HG02943 (cell line): ENCODE data around the gene GATA5.

Experiments used
- ATAC-seq: cut with Tn5 transposase; IDR thresholded peaks from one replicate; pipeline ENCODE4 v1.9.1; 2021; ENCODE audit warnings: mild to moderate bottlenecking, low read depth, moderate library complexity; ENCODE audit not compliant: unreplicated experiment

Gene GATA5, protein sequence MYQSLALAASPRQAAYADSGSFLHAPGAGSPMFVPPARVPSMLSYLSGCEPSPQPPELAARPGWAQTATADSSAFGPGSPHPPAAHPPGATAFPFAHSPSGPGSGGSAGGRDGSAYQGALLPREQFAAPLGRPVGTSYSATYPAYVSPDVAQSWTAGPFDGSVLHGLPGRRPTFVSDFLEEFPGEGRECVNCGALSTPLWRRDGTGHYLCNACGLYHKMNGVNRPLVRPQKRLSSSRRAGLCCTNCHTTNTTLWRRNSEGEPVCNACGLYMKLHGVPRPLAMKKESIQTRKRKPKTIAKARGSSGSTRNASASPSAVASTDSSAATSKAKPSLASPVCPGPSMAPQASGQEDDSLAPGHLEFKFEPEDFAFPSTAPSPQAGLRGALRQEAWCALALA

DNA sequence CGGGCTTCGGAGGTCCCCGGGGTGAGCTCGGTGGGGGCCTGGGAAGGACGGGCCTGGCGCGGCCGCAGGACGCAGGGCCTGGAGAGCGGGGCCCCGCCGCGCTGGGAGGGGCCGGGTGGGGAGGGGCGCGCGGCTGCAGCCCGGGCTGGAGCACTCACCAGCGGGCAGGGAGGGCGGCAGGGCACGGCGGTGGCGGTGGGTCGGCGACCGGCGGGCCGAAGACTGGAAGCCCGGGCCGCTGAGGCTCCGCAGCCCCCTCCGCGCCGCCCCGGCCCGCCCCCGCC, at the start of gene GATA5:
GATA5 (minus strand) TSS at position 224 of the 284 bp plus-strand sequence. CDS start 474 bp downstream, outside the sequence.
- ATAC-seq, result no peak

DNA sequence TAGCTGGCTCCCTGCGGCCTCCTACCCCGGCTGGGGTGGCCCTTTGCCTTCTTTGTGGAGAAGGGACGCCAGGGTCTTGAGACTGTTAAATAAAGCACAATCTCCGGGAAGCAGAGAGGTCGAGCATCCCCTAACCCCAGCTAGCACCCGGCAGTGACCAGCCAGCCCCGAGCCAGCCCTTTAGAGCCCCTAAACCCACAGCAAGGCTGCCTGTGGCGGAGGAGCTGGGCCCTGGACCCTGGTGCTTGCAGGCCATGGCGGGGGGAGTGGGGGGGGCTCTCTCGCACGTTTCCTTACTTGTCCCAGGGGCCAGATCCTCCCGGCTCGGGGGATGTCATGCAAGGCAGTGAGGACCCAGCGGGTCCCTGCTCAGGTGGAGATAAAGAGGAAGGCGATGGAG, 49.2 kb upstream of the GATA5 start:
- no peak for ATAC-seq

DNA sequence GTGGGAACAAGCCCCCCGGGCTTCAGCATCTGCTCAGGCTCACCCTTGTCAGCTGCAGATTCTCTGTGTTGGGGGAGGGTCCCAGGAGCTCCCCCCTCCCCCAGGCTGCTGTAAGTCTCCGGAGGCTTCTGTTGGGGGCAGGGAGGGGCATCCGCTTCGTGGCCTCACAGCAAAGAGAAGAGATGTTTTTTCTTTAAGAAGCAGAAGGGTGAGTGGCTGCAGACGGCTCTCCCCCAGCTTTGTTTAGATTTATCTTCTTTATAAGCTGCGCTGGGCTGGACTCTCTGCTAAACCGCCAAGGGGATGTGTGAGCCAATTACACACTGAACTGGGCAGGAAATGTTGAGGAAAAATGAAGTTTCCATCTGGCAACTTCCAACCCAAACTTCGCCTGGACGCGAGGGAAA, 48.7 kb upstream of the GATA5 start:
- no peak for ATAC-seq

DNA sequence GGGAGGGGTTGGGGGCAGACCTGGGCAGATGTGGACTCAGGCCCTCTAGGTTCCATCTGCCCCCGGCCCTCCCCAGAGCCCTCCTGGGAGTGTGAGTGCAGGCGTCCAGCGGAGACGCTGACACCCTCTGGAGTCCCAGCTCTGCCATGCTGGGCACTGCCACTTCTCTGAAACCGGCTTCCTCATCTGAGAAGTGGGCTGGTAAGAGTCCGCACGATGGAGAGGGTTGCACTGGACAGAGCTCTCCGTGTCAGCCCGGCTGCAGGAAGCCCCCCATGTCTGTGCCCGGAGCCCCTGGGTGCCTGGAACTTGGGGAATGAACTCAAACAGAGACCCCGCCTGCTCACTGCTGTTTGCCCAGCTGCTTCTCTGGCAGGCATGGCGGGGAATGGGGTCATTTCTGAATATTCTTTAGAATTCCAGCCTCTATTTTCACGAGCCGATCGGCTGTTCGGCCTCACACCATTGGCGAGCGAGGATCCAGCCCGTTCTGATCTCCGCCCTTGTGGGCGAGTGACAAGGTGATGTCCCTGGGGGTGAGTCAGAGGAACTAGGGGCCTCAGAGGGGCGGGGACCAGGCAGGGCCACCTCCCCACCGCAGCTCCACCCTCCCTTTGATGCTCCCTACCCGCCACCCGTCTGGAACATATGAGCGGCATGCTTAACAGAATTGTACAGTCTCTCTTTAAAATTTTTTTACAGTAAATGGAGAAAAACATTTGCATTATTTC, 47.8 kb upstream of the GATA5 start:
- ATAC-seq, result no peak

DNA sequence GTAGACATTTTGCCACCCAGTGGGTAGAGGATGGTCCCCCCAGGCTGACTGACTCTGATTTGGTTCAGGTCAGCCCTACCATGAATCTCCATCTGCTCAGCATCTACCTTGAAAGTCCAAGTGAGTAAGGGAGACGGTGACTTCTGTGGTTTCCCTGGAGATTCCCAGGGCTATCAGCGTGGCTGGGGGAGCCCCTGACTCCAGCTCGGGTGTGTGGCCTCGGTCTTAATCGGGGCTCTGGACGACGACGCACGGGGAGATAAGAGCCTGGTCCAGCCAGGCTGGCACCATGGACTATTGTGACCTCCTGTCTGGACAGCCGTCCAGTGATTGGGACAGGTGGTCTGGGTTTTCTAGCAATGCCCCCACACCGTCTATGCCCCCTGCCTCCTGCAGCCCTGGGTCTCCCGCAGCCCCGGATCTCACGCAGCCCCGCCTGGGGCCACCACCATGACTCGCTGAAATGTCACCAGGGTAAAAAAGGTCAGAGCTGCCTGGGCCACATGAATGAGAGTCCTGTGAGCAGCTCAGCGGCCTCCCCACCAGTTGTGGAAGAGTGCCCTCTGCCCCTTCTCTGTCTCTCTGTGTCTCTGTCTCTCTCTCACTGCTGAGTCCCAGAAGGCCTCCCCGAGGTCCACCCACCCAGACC, 47.1 kb upstream of the GATA5 start:
- ATAC-seq, result no peak

DNA sequence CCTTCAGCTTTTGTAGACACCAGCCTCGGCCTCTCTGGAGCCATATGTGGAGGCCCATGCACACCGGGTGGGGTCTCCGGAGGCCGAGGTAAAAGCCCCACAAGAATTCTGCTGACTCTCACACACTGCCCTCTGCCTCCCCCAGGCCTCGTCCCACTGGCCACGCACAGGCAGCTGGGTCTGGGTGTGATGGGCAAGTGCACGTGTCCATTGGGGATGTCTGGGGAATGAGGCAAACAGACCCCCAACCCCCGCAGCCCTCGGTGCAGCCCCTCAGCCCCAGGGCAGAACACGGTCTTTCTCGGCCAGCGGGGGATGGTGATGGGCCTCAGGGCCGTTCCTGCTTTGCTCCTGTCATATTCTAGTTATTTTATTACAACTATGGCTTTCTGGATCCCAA, 44.0 kb upstream of the GATA5 start:
- ATAC-seq, result no peak

DNA sequence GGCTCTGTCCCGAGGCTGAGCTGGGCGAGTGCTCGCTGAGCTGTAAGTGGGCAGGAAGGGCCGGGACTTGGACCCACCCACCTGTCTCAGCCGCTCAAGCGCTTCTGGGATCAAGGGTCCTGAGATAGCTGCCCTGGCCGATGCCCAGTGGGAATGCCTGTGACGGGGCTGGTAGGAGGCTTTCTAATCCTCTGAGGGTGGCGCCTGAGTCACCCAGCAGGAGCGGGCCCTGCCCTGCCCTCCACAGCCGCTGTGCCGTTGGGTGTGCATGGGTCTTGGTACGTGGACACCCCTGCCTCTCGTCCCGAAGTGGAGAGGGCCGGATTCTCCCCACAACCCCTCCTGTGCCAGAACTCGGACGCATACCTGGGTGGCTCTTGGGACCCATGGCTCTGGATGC, 43.1 kb upstream of the GATA5 start:
- no peak for ATAC-seq

DNA sequence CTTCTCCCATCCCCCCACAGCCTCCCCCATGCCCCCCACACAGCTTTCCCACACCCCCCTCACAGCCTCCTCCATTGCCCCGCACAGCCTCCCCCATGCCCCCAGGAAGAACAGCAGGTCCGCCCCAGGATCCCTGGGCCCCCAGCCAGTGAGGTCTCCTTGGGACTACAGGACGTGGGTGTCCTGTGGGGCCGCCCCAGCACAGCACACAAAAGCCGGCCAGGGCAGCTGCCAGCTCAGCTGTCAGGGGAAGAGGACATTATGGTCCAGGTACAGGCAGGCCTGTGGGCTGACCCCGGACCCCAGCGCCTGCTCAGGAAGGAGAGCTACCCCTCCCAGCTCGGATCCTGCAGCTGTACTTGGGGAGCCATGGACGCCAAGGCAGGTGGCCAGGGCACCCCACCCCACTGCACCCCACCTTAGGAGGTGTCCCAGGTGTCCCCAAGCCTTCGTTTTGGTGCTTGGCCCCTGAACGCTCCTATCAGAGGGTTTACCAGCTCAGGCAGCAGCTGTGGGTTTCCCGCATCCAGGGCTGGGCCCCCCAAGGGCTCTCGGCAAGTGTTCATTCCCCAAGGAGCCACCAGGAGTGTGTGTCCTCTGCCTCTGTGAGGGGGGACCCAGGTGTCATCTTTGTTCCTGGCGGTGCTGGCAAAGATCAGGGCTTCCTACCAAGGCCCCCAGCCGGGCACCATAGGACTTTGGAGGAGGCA, 42.3 kb upstream of the GATA5 start:
- no peak for ATAC-seq

DNA sequence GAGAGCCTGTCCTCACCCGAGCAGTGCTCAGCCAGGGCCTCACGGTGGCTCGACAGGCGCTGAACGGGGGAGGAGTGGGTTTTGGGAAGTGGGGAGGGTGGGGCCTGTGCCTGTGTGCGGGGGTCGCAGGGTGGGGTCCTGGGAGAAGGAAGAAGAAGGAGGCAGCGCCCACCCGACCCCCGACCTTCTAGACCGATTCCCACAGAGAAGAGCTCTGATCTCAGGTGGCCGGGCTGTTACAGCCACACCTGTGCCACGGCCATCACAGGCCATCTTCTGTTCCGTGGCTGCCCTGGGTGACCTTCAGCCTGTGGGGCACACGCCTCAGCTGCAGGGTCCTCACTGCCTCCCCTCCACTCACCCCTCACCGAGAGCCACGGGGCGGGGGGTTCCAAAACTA, 41.4 kb upstream of the GATA5 start:
- ATAC-seq, result no peak

DNA sequence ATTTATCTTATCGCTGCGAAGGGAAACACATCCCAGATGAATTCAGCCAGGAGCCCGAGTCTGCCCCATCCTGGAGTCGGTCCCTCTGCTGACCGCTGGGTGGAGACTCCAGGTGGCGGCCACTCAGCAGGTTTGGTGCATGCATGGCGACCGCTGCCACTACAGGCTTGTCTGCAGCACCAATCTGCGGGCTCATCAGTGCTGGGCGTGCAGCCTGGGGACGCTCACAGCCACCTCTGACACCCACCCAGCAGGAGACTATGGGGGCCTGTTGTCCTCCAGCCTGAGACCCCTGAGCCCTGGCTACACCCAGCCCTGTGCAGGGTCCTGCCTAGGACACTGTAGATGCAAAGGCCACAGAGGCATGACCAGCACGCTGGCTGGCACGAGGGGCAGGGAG, 40.5 kb upstream of the GATA5 start:
- ATAC-seq, result no peak

DNA sequence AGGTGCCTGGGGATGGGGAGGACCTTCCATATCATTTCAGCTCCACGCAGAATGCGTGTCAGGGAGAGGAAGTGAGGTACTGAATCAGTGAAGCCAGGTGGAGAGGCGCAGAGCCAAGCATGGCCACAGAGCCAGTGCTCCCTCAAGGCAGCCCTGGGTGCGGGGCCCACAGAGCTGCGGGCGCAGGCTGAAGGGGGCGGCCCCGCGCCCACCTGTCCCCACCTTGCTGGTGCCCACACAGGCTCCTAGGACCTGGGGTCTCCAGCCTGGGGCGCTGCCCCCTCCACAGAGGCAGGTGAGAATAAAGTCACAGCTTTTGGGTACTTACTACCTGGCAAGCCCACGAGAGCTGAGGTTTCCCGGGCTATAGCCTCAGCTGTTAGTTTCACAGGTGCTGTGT, 40.0 kb upstream of the GATA5 start:
- ATAC-seq, result no peak

DNA sequence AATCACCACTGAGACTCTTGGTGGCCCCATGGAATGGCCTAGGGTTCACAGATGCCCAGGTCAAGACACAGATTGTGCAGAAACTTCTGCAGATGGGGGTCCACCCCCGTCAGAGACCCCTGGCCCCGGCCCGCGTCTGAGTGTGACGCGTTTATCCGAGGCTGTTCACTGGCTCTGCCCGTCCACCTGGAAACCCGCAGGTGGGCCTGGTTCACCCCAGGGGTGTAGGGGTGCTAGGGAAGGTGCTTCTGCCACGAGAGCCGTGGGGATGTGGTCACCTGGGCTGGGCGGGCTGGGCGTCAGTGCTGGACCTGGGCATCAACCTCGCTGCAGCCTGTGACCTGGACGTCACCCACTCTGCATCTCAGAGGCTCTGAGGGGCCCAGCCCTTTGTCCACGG, 39.5 kb upstream of the GATA5 start:
- ATAC-seq, result no peak

DNA sequence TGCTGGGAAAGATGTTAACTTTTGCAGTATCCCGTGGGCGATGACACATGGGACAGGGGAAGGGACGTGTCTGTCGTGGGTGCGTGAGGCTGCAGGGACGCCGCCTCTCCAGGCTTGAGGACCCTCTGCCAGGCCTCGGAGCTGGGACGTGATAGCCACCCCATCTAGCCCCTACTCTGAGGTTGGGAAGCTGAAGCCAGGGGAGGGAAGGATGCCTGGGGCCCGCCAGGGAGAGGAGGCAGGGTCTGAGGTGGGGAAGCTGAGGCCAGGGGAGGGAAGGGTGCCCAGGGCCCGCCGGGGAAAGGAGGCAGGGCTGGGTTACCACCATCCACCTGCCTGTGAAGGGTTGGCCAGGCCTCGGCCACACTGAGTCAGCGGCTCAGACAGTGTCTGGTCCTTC, 38.2 kb upstream of the GATA5 start:
- no peak for ATAC-seq

DNA sequence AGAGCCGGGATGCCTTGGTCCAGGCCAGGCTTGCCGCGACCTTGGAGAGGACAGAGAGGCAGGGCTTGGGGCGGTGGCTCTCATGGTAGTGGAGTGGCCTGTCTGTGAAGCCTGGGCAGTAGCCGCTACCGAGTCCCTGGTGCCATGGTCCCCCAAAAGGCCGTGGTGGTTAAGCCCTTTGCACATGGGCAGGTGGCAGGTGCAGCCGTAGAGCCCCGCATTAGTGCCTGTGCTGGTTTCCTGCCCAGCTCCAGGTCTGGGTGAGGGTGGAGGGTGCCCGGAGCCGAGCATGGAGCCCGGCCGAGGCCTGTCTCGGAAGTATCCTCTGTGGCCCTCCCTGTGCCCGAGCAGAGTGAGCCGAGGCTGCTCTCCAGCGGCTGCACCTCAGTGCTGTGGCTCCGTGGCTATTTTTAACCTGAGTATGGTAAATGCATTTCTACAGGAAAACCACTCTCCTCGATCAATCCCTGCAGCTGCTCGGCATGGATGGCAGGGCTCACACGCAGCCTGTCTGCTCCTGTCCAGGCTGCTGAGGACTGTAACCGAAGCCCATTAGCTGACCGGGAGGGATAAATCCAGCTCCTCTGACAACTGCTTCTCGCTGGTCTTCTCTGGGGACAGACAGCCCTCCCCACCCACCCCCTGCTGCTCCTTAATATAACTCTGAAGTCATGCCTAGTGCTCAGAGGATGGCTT, 36.3 kb upstream of the GATA5 start:
- no peak for ATAC-seq

DNA sequence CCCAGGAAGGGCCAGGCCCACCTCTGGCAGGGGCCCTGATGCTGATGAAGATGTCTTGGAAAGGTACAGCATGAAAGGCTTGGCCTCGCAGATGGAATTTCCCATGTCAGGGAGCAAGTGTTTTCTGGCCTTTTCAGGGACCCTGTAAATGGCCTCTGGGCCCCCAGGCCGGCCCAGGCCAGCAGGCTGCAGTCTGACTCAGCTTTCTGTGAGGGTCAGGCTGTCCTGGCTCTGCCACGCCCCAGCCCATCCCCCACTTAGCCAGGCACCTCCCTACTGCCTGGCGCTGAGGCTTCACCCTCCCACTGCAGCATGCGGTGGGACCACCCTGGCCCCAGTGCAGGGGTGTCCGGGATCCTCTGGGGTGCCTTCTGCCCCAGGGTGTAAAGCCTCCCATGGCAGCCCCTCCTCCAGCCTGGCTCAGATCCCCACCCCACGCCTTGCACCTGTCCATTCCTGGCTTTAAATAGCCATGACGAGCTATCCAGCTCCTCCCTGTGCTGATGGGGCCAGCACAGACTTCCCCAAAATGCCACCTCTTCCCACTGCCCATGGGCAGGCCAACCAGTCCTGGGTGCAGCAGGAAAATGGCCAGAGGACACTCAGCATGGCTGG, 35.6 kb upstream of the GATA5 start:
- ATAC-seq, result no peak

DNA sequence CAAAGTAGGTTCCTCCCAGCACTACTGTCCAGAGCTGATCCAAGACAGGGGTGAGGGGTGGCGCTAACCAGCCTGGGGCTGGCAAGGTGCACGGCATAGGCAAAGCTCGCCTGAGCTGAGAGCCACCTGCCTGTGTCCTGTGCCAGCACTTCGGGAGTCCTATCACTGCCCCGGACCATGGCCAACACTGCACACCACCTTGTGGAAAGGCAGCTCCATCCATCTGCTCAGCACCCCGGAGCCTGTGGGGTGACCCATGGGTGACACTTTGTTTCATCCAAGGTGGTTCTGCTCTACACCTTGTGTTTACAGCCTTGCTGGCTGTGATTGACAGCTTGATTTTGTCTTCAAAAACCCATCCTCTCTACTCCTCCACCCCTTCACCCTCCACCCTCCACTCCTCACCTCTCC, 32.9 kb upstream of the GATA5 start:
- no peak for ATAC-seq

DNA sequence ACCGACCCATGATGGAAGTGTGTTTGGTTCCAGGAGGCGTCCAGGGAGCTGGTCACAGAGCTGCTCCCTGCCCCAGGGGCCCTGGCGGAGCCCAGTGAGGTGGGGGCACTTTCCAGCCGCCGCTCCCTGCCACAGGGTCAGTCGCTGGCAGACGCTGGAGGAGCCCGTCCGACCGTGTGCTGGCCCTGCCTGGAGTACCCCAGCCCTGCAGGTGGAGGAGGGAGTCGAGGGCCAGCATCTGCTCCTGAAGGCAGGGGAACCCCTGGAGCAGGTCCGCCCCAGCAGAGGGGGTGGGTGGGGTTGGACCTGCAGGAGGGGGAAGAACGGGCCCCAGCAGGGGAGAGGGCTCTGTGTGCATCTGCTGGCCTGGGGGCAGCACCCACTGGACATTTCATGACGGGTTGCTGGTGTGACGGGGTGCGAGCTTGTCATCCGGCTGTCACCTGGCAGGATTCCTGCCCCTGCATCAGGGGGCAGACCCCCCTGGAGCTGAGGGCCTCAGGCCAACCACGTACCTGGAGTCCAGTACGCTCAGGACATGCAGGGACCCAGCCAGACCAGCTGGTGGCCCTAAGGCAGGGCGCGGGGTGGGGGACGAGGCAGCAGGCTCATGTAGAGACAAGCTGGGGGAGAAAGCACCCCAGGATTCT, 32.3 kb upstream of the GATA5 start:
- ATAC-seq, result no peak

DNA sequence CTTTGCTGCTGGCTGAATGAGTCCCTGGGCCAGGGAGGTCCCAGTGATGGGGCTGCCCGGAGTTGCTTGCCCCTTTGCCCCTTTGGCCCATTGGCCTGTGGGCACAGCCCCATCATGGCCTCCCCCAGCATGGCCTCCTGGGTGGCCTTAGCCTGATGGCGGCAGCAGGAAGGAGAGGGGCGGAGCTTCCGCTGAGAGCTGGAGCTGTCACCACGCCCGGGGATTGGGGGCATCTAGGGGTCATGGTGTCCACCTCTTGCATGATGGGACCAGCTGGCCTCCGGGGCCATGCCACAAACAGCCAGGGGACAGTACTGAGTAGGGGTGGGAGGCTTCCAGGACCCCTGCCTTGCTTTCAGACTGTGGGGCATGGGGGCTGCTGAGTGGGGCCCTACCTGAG, 31.5 kb upstream of the GATA5 start:
- ATAC-seq, result no peak

DNA sequence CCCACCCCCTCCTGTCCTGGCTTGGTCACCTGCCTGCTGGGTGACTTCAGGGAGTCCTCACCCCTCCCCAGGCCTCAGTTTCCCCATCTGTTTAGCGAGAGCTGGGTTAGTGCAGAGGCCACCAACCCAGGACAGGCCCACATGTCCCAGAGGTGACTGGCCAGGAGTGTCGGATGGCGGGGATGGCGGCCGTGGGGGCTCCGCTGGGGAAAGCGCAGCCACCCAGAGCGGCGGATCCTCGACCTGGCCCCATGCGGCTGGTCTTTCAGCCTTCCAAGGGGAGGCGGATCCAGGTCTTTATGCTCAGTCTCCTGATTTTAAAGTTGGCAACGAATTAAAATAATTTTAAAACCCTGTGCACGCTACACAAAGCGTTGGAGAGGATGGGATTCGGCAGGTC, 31.0 kb upstream of the GATA5 start:
- ATAC-seq, result no peak

DNA sequence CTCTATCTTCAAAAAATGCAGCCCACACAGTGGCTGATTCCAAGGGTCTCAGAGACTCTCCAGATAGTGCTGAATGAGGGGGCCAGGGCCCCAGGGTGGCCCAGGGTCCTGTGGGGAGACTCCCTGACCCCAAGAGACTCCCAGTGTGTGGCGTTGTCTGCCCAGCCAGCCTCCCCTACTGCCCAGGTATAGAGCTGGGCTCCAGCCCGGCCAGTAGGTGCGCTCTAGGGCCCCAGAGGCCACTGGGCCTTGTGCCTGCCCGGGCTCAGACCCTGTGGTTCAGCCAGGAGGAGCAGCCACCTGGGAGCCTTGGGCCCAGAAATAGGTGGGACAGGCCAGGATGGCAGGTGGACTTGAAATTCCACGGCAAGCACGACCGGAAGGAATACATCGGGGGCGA, 30.3 kb upstream of the GATA5 start:
- ATAC-seq, result no peak
